CD4-positive, alpha-beta T cell treated with Interleukin-15 for 4 hours (primary cell): ENCODE measurements around the gene AATF.

ENCODE experiments used
- DNase-seq: peaks from one replicate; pipeline ENCODE4 v3.0.0-alpha.2; 2020; ENCODE audit warnings: low spot score

AATF gene

DNA sequence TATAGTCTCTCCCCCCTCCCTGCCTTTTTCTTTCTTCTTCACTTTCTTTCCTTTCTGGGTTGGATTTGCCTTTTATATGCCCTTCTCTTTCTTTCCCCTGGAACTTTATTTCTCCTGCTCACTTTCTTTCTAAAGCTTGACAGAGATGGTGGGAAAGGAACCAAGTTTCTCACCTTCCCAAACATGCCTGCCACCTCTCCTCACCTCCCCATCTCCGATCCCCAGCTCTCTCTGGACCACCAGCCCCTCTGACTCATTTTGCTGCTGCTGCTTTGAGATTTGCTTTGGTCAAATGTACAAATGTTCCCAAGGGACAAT is 18.2 kb upstream of the AATF start:
- no peak for DNase-seq

DNA sequence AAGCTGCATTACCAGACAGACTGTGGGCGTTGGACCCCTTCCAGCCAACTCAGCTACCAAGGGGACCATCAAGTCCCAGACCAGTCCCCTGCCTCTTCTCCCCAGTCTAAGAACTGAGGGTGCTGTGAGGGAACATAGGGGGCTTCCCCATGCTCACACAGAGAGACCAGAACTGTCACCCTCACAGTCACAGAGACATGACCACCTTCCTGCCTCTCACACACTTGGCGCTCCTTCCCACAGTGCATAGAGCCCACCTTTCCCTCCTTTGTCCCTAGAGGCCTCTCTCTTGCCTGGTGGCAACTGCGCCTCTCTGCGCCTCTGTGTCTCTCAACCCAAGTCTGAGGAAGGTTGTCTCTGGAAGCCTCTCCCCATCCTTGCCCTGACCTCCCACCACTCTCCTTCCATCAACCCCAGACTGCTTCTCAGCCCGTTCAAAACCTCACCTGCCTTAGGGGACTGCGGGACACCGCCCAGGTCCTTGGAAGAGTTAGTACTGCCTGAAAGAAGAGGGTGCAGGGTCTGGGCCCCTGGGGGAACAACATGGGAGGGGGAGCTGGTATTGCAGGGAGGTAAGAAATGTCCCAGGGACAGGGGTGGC is 17.6 kb upstream of the AATF start:
- DNase-seq: no peak

DNA sequence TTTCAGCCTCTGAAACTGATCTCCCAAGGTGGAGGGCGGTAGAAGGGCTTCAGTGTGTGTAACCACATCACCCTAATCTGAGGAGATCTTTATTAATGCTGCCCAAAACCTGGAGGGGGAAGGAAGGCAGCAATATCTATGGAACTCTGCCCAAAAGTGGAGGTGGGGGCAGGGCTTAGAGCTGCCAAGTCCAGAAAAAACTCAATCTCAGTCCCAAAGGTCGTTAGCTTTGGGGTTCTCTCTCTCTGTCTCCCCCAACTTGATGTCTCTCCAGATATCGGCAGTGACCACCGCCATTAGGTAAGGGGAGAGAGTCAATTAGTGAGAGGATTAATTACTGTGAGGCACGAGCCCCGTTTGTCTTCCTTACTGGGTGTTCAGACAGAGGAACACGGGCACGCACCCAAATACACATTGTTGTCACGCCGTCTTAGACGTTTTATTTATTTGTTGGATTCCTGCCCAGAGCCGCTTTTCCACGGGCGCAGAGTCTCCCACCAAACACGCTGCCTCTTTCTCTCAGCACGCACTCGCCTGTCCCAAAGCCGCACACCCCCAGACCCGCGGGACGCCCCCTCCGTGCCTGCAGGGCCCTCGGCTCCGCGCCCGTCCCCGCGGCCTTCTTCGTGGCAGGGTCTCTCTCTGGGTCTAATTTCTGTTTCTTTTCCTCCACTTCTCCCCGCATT is 16.9 kb upstream of the AATF start:
- DNase-seq: no peak

- no peak for DNase-seq
Measured at GRCh38 chr17:36932383-36932693, 16.4 kb upstream of the AATF start.

- no peak for DNase-seq
Measured at GRCh38 chr17:36932694-36933511, 15.9 kb upstream of the AATF start.

GRCh38 chr17:36933512-36934143 is 15.1 kb upstream of the AATF start:
- no peak for DNase-seq

DNA sequence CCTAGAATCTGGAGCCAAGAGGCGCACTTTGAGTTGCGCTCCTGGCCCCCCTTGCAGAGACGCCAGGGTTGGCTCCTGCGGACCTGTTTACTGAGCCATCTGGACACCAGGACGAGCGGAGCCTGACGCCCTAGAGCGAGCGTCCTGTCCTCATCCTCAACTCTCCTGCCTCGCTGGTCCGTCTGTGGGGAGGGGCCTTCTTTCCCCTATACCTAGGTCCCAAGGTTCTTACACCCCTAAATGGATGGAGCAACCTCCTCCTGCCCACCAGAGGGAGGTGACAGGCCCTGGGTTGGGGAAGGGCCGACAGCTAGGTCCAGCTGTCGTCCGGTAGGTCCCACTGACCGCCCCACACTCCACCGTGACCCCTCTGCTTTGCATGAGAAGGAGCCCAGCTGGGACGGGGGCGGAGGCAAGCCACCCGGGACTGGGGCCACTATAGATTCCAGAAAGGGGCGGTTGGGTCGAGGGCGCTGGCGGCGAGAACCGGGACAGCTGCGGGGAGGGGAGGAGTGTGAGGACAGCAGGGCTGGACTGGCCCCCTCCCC is 14.5 kb upstream of the AATF start:
- no peak for DNase-seq

DNA sequence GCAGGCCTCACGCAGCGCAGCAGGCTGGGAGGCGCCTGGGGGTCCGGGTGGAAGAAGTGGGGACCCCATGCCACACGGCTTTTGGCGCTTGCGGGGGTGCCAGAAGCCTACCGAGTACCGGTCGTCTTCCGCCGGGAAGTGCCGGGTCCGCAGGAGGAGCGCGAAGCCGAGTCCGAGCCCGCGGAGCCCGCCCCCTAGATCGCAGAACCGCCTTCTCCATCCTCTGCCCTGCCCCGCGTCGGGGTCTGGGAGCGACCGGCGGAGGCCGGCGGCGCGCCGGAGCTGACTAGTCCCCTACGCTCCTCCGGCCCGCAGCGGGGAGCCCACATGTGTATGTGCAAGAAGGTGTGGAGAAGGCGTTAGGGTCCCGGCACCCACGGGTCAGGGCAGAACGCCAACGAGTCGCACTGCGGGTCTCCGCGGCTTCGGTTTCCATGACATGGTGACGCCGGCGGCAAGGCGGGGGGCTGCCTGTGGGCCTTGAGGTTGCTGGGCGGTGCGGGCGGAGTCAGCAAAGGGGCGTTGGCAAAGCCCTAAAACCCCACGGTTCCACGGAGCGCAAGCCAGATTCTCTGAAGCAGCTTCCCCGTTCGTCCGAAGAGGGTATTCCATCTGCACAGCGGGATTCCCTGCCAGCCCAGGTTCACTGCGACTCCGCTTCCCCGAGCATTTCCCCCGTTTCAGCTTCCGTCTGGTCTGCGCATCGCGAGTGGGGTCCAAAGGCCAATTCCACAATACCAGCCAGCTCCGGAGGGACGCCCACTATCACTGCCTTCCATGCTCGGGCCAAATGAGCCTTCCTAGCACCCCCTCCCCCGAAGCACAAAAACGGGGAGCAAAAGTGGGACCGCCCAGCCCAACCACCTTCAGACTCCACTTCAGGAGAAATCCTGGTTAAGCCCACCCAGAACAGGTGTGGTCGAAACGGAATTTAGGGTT is 13.8 kb upstream of the AATF start:
- DNase-seq: no peak

GRCh38 chr17:36935671-36936454 is 12.9 kb upstream of the AATF start:
- no peak for DNase-seq

DNA sequence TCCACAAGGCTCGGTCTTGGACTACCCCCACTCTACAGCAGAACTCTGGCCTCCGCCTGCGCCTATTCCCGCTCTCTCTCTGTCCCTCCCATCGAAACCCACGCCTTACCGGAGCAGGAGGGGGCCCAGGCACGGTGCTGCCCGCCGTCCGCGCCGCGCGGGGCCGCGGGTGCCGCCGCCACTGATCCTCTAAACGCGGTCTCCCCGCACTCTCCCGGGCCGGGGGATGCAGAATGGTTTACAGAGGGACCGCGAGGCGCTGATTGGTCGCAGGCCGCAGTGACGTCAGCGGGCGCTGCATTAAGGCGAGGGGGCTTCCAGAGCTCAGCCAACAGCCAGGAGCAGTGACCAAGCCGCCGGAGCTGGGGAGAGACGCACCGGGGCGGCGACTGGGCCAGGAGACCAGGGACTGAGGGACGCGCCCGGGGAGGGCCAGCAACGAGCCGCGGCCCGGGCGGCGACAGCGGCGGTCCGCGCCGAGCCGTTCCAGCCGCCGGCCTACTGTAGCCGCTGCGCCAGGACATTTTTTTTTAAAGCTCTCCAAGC is 12.2 kb upstream of the AATF start:
- DNase-seq: no peak

GRCh38 chr17:36937001-36937958 is 11.5 kb upstream of the AATF start, which contains the start of gene LHX1:
Gene LHX1, plus strand, starts transcription at chr17:36937475. Its CDS starts 723 bp downstream, at chr17:36938198.
- no peak for DNase-seq

GRCh38 chr17:36937959-36938565 is 10.7 kb upstream of the AATF start:
- no peak for DNase-seq

DNA sequence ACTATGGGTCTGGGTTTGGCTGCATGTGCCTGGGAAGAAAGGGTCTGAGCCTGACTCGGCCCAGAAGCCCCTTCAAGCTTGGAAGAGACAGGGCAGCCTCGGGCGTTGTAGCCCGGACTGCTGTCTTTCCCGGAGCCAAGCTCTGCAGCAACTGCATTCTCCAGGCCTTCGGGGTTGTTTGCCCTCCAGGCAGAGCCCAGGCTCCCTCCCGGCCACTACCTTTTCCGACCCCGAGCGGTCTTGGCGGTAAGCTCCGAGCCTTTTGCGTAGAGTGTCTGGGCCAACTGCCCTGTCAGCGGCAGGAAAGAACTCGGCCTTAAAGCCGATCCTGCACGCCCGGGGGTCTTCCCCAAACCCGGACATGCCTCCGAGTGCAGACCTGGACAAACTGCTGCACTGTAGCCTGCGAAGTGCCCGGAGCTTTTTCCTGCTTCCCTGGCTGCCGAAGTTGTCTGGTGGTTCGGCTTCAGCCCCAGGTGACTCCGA is 10.1 kb upstream of the AATF start:
- no peak for DNase-seq

- no peak for DNase-seq
Measured at GRCh38 chr17:36939052-36939801, 9.5 kb upstream of the AATF start.

DNA sequence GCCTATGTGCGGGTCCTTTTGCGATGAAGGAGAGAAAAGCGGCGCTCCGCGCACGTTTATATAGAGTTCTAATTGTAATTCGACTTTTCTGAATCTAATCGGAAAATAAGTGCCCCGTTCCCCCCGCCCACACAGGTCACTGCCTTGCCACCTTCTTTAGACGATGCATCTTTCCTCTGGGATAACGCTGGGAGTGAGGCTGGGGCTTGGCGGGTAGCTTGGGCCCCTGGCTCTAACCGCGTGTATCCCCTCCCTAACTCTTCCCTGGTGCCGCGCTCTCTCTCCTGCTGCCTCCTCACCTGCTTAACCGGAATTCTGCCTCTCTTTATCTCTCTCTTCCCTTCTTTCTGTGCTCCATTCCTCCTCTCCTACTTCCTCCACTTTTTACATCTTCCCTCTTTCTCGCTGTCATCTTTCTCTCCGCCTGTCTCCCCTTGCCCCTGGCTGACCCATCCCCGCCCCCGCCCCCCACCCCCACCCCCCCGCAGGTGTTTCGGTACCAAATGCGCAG is 8.9 kb upstream of the AATF start:
- no peak for DNase-seq

- no peak for DNase-seq
Measured at GRCh38 chr17:36940313-36941264, 8.2 kb upstream of the AATF start.
